Cerebellar cortex (tissue), 1 donor: ENCODE measurements around the gene YY1AP1.
"Not testable (repeated sequence)": the region's sequence is repeated elsewhere in the genome, so short reads cannot be mapped to it uniquely, and the experiment has no call there.

Experiments used
- DNase-seq: peaks from one replicate; pipeline ENCODE4 v3.0.0-alpha.2; 2015; ENCODE audit warnings: low spot score

Gene YY1AP1

GRCh38 chr1:155695608-155696007 lies 7.0 kb upstream of the YY1AP1 start:
- no peak for DNase-seq

- DNase-seq = no peak
These were observed 6.5 kb upstream of the YY1AP1 start for GRCh38 chr1:155695072-155695471.

- no peak for DNase-seq
These were observed 5.6 kb upstream of the YY1AP1 start for GRCh38 chr1:155694167-155694566.

- no peak for DNase-seq
These were observed 3.5 kb upstream of the YY1AP1 start for GRCh38 chr1:155691992-155692528.

GRCh38 chr1:155689081-155689607 lies 570 bp upstream of the YY1AP1 start, which contains the start of gene DAP3:
Gene DAP3, plus strand, starts transcription at chr1:155689091. Its CDS starts 20,689 bp downstream, at chr1:155709780.
- DNase-seq = not testable (repeated sequence)

- DNase-seq = peak; percentile 7
These were observed 760 bp downstream of the YY1AP1 start for GRCh38 chr1:155687705-155688323.

- DNase-seq = no peak
These were observed 6.8 kb downstream of the YY1AP1 start for GRCh38 chr1:155681776-155682175.

- no peak for DNase-seq
These were observed 8.0 kb downstream of the YY1AP1 start for GRCh38 chr1:155680531-155680930.

GRCh38 chr1:155678992-155679391 lies 9.6 kb downstream of the YY1AP1 start:
- DNase-seq = not testable (repeated sequence)

GRCh38 chr1:155678027-155678426 lies 10.5 kb downstream of the YY1AP1 start:
- DNase-seq = no peak

GRCh38 chr1:155673003-155673402 lies 15.6 kb downstream of the YY1AP1 start:
- no peak for DNase-seq

GRCh38 chr1:155671750-155672149 lies 16.8 kb downstream of the YY1AP1 start:
- DNase-seq = no peak

- DNase-seq = no peak
These were observed 19.1 kb downstream of the YY1AP1 start for GRCh38 chr1:155669233-155670162.

- DNase-seq = not testable (repeated sequence)
These were observed 27.3 kb downstream of the YY1AP1 start for GRCh38 chr1:155661239-155661638.

- peak; percentile 53 for DNase-seq
These were observed 31.1 kb downstream of the YY1AP1 start for GRCh38 chr1:155657463-155657862.

GRCh38 chr1:155652951-155653350 lies 35.6 kb downstream of the YY1AP1 start:
- no peak for DNase-seq

GRCh38 chr1:155651861-155652661 lies 36.5 kb downstream of the YY1AP1 start:
- no peak for DNase-seq

GRCh38 chr1:155650231-155650757 lies 38.3 kb downstream of the YY1AP1 start:
- no peak for DNase-seq

- DNase-seq = no peak
These were observed 38.9 kb downstream of the YY1AP1 start for GRCh38 chr1:155649676-155650075.

GRCh38 chr1:155648207-155649147 lies 40.1 kb downstream of the YY1AP1 start:
- peak; percentile 37 for DNase-seq
